Glomerular visceral epithelial cell (primary cell): Measurements from ENCODE around the gene PCCA.
"Not testable (repeated sequence)": the region's sequence is repeated elsewhere in the genome, so short reads cannot be mapped to it uniquely, and the experiment has no call there.

Experiments
- DNase-seq: peaks from one replicate; pipeline ENCODE4 v3.0.0-alpha.2; 2016; ENCODE audit errors: extremely low spot score

The PCCA gene

DNA sequence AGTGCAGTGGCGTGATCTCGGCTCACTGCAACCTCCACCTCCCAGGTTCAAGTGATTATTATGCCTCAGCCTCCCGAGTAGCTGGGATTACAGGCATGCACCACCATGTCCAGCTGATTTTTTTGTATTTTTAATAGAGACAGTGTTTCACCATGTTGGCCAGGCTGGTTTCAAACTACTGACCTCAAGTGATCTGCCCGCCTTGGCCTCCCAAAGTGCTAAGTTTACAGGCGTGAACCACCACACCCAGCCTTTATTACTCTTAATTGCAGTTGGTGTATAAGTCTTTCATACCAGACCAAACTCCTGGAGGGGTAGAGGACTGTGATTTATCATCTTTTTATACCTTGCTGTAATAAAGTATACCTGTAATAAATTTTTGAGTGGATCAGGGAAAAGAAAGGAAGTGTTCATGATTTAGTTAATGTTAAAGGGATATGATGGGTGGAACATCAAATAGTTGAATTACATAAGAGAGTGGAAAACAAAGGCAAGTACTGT is 52.6 kb downstream of the PCCA start:
- DNase-seq = not testable (repeated sequence)

DNA sequence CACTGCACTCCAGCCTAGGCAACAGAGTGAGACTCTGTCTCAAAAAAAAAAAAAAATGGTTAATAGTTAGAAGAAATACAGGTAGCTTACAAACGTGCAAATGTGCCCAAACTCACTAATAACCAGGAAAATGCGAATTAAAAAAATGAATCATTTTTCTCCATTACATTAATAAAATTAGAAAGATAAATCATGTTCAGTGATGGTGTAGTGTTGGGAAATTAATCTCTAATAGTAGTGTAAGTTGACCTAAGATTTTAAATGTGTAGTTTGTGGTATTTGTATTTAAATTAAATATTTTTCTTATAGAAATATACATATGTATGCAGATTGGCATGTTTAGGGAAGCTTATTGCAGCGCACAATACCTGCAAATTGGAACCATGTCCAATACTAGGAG is 57.6 kb downstream of the PCCA start:
- DNase-seq = no peak

DNA sequence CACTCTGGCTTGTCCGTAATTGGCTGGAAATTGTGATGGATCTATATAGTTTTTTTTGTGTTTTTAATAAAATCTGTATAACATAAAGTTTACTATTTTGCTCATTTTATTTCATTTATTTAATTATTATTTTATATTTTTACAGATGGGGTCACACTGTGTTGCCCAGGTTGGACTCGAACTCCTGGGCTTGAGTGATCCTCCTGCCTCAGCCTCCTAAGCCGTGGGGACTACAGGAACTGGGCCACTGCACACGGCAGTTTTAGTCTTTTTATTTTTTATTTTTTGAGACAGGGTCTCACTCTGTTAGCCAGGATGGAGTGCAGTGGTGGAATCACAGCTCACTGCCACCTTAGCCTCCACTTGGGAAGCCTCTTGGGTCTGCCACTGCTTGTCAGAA is 58.9 kb downstream of the PCCA start:
- no peak for DNase-seq

DNA sequence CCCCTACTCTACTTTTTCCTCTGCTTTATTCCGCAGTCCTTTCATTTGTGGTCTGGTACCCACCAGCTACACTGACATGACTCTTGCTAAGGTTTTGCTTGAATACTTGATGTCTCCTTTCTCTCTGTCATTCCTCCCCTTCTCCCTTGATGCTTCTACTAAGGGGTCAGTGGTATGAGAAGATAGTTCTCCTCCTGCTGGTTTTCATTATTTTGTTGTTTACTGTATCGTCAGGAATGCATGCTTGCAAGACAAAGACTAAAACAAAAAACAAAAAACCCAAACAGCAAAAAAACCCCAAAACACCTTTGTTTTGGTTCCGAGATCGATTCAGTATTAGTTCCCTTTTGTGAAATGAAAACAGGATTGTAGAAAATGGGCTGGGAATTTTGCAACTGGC is 59.5 kb downstream of the PCCA start:
- DNase-seq = no peak

DNA sequence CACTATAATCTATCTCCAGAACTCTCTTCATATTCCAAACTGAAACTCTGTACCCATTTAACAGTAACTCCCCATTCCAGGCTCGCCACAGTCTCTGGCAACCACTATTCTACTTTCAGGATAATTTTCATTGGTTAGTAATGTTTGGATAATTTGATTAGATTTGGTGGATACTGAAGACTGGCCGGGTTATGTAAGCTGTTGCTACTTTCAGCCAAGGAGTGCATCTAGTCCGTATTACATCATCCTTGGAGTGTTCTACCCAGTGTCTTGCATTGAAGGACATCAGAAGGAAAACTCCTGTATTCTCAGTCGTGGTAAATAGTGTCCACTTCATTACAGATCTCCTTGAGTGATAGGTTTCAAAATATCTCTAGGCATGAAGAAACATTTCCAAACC is 60.5 kb downstream of the PCCA start:
- no peak for DNase-seq

DNA sequence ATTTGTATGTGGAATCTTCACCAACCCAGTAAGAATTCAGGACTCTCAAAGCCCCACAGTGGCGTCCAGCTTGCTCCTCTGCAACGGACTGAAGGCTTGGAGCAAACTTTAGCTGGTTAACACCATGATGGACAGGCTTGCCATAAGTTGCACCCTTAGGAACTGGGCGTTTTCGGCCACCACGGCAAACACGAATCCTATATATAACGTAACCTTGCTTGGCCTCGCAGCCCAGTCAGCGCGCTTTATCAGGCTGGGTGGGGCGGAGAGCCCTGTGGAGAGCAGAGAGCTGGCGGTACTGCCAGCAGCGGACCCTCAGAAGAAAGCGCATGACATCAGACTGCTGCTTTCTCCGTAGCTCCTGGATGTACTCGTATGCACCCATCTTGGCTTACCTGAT is 61.8 kb downstream of the PCCA start:
- DNase-seq = not testable (repeated sequence)

DNA sequence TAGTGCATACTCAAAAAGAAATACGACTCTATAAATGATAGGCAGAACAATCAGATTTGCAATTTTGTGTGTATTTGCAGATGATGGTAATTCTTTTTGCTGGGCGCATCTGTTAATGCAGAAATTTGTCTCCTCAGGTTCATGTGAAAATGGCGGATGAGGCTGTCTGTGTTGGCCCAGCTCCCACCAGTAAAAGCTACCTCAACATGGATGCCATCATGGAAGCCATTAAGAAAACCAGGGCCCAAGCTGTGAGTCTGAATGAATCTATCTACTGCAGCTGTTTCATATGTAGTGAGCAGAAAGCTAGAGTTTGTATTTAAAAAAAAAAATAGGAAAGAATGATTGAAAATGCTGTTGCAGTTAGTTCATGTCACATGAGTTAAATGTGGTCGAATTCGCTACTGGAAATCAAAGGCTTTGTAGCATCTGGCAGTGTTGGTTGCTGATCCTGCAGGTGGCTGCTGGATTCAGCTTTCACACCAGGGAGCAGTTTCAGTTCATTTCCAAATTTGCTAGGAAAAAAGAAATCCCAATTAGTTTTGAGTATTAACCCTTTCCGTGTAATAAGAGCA is 66.0 kb downstream of the PCCA start:
- no peak for DNase-seq

DNA sequence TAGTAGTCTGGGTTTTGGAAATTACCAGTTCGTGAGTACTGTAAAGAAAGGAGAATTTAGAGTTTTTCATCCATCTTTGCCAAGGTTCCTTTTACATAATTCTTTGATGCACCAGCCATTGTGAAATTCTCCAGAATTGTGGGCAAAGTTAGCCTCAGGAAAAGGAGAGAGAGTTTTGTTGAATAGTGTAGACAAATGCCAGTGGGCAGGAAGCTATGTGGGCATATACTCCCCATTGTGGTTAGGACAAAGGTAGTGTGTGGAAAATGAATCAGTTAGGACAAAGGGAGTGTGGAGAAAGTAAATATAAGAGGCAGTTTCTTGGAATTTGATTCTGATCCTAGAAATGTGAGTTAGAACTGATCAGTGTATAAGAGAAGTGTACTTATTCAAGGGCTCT is 67.9 kb downstream of the PCCA start:
- peak; percentile 60 for DNase-seq

DNA sequence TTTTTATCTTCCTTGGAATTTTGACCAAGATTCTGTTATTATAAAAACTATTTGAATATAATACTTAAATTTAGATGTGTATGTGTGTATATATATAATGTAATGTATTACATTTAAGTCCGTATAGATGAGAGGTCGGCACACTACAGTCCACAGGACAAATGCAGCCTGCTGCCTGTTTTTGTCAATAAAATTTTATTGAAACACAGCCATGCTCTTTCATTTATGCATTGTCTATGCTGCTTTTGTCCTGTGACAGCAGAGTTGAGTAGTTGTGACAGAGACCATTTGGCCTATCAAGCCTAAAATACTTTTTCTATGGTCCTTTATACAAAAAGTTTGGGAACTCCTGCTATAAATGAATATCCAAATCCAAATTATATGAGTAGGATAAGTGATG is 69.7 kb downstream of the PCCA start:
- DNase-seq = no peak

DNA sequence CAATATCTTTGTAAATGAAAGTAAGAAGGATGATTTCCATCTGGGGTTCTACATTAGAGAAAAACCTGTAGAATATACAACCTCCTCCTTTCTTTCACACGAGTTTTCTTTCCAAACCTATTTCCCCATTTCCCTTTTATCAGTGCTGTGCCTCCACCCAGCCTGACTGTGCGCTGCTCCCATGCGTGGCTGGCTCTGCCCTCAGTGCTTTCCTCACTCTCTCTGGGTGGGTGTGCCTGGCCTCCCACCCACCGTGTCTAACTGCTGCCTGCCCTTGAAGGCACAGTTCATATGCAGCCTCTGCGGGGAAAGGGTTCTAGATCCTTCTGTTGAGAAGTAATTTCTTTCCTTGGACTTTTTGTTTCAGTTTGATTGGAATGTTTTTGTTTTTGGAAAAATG is 70.7 kb downstream of the PCCA start:
- DNase-seq = no peak

DNA sequence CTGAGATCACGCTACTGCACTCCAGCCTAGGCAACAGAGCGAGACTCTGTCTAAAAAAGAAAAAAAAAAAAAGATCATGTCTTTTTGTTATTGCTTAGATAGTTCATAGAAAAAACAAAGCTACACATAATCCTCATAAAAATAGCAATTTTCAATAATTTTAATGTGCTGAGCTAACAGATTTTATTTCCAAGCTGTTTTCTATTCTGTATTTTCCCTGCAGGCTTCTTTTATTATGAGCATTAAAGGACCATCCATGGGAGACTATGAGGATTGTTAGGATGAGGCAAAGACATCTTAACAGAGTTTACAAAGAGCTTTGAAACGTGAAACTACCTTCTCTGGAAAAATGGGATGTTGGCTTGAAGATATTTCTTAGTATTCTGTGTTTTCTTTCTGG is 71.6 kb downstream of the PCCA start:
- no peak for DNase-seq

DNA sequence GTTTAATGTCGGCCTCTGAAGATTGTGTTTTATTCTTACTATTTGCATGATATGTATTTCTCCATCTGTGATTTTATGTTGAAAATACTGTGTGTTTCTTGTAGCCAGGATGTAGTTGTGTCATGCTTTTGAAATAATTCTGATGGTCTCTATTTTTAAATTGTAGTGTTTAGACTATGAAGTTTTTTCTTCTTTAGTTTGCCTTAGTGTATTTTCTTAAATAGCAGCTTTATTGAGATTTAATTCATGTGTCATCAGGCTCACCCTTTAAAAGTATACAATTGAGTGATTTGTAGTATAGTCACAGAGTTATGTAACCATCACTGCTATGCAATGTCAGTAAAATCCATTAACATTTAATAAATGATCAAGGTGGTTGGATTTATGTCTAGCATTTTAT is 74.5 kb downstream of the PCCA start:
- no peak for DNase-seq

DNA sequence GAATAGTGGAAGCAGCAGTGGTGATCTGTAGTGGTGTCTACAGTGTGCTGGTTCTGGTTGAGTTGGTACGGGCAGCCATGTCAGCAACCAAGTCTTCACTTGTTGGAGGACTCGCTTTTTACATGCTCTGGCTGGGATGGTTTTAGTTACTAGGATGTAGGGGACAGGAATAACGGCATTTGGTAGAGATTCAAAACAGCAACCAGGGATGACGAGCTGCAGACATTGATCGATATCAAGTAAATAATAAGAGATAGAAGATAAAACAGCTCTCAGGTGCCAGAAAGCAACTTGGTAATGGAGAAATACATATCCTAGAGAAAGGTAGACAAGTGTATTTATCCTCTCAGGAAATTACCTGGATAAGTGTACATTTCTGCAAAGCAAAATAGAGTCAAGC is 84.3 kb downstream of the PCCA start:
- no peak for DNase-seq

DNA sequence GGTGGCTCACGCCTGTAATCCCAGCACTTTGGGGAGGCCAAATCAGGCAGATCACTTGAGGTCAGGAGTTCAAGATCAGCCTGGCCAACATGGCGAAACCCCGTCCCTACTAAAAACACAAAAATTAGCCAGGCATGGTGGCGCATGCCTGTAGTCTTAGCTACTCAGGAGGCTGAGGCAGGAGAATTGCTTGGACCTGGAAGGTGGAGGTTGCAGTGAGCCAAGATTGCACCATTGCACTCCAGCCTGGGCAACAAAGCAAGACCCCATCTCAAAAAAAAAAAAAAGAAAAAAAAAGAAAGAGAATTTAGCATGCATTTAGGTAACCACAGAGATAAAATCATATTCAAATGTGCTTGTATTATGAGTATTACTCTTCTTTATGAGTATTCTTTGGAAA is 85.6 kb downstream of the PCCA start:
- not testable (repeated sequence) for DNase-seq

DNA sequence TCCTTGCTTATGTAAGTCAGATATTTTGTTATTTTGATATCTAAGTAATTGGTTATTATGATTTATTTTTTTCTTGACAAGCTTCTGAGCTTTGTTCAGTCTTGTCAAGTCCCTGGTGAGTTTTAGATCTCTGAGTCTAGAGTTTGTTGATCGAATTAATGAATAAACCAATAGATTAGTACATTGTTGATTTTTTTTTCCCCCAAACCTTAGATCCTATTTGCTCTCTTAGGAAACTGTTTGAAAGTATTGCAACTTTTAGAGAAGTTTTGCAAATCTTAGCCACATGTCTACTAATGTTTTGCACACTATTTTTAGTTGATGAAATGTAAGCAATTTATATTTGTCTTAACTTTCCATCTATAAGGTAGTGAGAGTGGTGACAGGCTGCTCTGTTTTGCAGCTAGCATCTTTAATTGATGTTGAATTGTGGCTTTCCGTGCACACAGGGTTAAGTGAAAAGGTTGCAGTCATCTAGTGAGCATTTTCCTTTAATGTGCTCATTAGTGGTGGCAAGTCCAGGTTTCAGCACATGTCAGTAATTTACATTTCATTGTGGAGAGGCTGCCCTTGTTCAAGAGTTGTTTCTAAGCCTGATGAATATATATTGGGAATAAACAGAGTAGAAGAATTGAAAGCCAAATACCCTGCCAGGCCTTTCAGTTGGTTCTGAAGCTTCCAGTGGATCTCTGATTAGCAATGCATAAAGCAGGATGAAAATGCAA is 86.3 kb downstream of the PCCA start:
- DNase-seq = no peak

DNA sequence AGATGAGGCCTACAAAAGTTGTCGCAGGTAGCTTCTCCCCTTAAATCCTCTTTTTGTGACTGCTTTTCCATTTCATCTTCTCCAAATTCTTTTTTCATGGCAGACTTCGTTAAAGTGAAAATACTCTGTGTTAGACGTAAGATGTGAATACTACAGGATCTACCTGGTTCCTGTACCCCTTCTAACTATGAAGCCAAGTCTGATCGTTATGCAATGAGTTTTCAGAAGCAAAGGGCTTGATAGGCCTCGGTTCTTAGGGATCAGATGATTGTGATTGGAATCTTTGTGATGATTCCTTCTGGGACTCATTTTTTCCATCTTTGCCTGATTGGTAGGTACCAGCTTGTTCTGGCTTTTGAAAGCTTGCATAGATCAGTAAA is 86.9 kb downstream of the PCCA start:
- DNase-seq = no peak

DNA sequence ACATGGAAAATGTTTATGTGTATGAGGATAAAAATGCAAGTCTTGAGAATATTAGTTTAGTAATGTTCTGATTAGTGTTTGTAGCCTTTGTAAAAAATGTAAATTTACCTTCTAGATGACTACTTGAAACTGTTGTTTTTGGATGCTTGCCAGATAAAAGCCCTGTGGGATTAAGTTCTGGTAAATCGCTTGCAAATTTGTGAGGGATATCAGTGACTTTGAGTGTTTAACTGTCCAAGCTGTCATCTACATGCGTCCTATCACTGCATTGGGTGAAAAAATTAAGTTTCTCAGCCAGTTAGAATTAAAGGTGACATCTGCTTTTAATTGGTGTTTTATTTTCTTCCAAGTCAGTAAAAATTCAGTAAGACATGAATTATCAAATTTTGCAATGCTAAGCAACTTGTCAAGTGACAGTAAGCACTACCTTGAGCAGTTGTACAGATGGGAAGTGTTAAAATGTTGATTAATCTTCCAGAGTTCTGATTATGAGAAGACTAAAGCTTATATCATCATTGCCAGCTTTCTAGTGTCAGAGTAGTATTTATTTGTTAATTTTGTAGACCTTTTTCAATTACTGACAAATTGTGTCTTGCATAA is 88.0 kb downstream of the PCCA start:
- DNase-seq = peak; percentile 6

DNA sequence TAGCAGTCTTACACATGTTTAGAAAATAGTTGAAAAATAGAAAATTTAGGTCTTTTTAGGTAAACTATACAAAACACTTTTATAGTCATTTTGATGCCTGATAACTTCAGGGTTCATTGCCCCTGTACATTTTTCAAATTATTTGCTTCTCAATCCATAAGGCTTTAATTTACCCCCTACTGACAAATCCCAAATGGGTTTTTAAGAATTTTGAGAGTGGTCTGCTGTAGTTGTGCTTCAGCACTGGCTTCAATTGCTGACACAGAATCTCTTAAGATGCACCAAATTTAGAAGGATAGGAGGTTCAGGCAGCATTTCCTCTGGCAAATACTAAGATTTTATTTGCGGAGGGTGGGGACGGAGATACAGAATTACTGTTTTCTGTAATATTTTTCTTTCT is 89.4 kb downstream of the PCCA start:
- no peak for DNase-seq

DNA sequence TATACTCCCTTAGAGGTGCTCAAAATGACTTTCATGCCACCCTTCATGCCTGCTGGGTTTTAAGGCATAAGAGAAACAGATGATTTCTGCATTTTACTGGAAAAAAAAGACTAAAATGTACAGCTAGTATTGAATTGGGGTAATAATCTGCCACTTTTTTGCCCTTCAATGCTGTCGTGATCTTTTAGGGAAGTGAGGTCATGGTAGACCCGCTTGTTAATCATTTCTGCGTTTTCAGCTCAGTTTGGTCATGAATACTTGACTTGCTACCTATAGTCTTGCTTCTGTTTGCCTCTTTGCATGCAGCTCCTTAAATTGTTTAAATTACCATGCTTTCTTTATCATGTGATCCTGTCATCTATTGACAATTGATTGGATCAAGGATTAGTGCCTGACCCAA is 90.4 kb downstream of the PCCA start:
- no peak for DNase-seq

DNA sequence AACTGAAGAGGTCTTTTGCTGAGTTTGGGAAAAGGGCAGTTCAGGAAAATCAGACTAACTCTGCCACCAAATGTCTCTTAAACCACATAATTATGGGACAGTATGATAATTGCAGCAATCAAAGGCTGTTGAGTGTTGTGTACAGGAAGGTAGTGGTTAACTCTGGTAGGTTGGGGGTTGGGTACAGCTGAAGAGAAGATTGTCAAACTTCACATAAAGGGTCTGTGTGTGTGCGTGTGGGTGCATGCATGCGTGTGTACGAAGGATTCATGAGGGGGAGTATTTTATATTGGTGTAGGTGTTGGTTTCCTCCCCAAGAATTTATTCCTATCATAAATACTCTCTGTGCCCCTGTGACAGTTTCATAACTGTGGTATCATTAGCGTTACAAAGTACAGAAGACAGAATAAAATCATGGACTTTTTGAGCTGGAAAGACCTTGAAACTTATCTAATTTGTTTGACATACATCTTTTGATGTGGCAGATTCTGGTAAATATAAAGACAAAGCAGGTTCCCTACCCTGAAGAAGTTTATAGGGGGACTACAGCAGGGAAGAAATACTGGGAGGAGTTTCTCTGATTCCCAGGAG is 94.1 kb downstream of the PCCA start:
- no peak for DNase-seq

DNA sequence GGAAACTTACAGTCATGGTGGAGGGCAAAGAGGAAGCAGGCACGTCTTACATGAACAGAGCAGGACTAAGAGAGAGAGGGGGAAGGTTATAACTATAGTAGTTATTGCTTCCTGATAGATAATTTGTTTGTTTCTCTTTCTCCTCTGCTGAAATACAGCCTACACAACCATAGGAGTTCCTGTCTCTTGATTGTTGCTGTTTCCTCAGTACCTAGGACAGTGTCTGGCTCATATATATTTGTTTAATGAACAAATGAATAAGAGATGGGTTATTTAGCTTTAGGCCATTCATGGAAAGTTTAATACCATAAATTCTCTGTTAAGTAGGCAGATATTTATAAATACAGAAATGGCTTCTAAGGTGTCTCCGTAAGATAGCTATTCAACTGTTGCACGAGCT is 95.2 kb downstream of the PCCA start:
- DNase-seq = no peak

DNA sequence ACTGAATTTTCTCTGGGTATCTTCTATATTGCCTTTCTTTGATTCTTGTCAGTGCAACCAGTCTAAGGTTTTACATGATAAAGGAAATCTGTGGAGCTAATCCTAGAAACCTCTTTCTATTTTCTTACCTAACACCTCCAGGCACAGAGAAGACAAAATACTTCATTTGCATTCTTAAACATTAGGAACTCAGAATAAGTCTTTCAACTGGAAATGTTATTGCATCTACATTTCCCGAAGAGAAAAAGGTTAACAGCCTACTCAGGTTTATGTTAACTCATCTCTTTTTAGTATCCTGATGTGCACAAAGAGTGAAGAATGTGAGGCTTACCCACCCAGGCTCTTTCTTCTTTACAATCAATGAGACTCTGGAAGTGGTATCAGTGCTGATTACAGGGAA is 106.7 kb downstream of the PCCA start:
- DNase-seq = no peak

DNA sequence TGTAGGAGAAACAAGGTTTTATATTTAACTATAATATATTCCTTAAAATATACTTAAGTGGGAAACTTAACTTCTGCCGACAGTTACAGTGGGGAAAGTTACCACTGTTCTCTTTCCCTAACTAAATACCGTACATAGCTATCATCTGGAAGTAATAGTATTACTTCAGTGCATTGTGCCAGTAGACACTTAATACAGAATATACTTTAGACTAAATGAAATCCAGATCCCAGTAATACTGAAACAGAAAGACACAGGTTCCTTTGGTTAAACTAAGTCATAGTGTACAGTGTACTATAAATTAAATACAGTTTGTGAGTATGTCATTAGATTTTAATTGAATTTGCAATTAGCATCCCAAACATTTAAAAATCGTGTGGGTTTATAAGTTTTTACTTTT is 107.5 kb downstream of the PCCA start:
- no peak for DNase-seq
